A673 (cell line): ENCODE data around the gene CFAP221. TPM values are rescaled to one million over a fixed set of nuclear protein-coding genes. Genes with fewer than 3 reads are reported as not detected.

Experiments
- BruUV-seq: library from RNA; stranded (reverse); fragments of 400-500 nt; replicated peaks from 2 replicates; lab custom pipeline; 2021; lab: Mats Ljungman, UMichigan
- CTCF ChIA-PET: fragments of 300-600 bp; sonication (Branson Sonifier 250); formaldehyde crosslinking; loops from one replicate; lab custom pipeline; 2022; ENCODE audit warnings: antibody characterized with exemption; lab: Charles Lee
- POLR2A ChIA-PET: fragments of 300-600 bp; sonication (Branson Sonifier 250); formaldehyde crosslinking; loops from one replicate; lab custom pipeline; 2022; ENCODE audit warnings: antibody characterized with exemption; ENCODE audit not compliant: low non-redundant PET; lab: Charles Lee
- DNase-seq: peaks from one replicate; pipeline ENCODE4 v3.0.0-alpha.2; 2015; ENCODE audit warnings: low spot score
- H3K27ac ChIP-seq: fragments of 200-600 bp; sonication (generic); 2 replicates; pipeline ENCODE4 v1.5.1; 2016; ENCODE audit warnings: mixed run types, low read depth, mild to moderate bottlenecking, mixed read lengths, antibody characterized with exemption, low read length; ENCODE audit not compliant: poor library complexity, severe bottlenecking
- H3K27me3 ChIP-seq: fragments of 200-600 bp; sonication (generic); replicated peaks from 2 replicates; pipeline ENCODE4 v1.6.1; 2017; ENCODE audit warnings: mixed run types, low read depth, mild to moderate bottlenecking, mixed read lengths, antibody characterized with exemption, low read length; ENCODE audit not compliant: insufficient read depth, poor library complexity
- H3K36me3 ChIP-seq: fragments of 200-600 bp; sonication (generic); 2 replicates; pipeline ENCODE4 v1.6.1; 2016; ENCODE audit warnings: mixed run types, mild to moderate bottlenecking, mixed read lengths, antibody characterized with exemption, low read length; ENCODE audit not compliant: insufficient read depth, poor library complexity, severe bottlenecking
- H3K4me1 ChIP-seq: fragments of 200-600 bp; sonication (generic); 2 replicates; pipeline ENCODE4 v1.6.1; 2017; ENCODE audit warnings: mixed run types, mild to moderate bottlenecking, mixed read lengths, antibody characterized with exemption, low read length; ENCODE audit not compliant: insufficient read depth, poor library complexity, severe bottlenecking
- H3K4me3 ChIP-seq: fragments of 200-600 bp; sonication (generic); 2 replicates; pipeline ENCODE4 v1.5.1; 2016; ENCODE audit warnings: low read depth, mixed run types, mild to moderate bottlenecking, mixed read lengths, low read length; ENCODE audit not compliant: poor library complexity, severe bottlenecking
- H3K9me3 ChIP-seq: fragments of 200-600 bp; sonication (generic); 2 replicates; pipeline ENCODE4 v1.6.1; 2016; ENCODE audit warnings: mixed run types, low read depth, mild to moderate bottlenecking, mixed read lengths, antibody characterized with exemption, low read length; ENCODE audit not compliant: poor library complexity, severe bottlenecking
- CTCF ChIP-seq: fragments of 300-800, 200-600 bp; sonication (generic); conservative IDR thresholded peaks from 2 replicates; pipeline ENCODE4 v1.5.1; 2017; ENCODE audit warnings: low read depth, mild to moderate bottlenecking, antibody characterized with exemption, low read length, moderate library complexity, mixed read lengths
- EZH2 ChIP-seq: fragments of 200-600 bp; sonication (generic); IDR thresholded peaks from 2 replicates; pipeline ENCODE4 v1.6.1; 2017; ENCODE audit warnings: borderline replicate concordance, low read depth, mild to moderate bottlenecking, mixed read lengths, antibody characterized with exemption, low read length; ENCODE audit not compliant: poor library complexity, severe bottlenecking
- intact Hi-C: fragments of 100-400 bp; cut with micrococcal nuclease; formaldehyde crosslinking; loops from one replicate; pipeline ENCODE4 v1.10.0; 2022; ENCODE audit not compliant: unreplicated experiment
- total RNA-seq: library from RNA; stranded (reverse); gene quantifications from 2 replicates; pipeline ENCODE4 v1.2.3, GENCODE V29; 2021

The CFAP221 gene
- total RNA-seq, 1 experiment from 2014 or later: 1.5 TPM

- TF ChIP-seq CTCF: peak; percentile 95
- TF ChIP-seq EZH2: no peak
- no TSS peak for BruUV-seq
- peaks cover 5% of the 10 kb centered on the region for H3K4me1 ChIP-seq
- H3K9me3 ChIP-seq: no peaks in the 10 kb centered on the region
- intact Hi-C loops: loop anchor here (1.0 to 5.0 kb wide), 5 partner anchors 119 to 610 kb away; partner anchors contain the start of gene EPB41L5
- DNase-seq: peak; percentile 74
- ChIA-PET POLR2A (no interaction called here), CTCF (interaction anchor here (0.5 to 1.1 kb wide), 10 partner anchors 13 to 979 kb away, joined by 3 to 13 read pairs (median 4); partner anchors contain the start of gene TMEM177)
- no peaks in the 10 kb centered on the region for H3K36me3 ChIP-seq
- H3K4me3 ChIP-seq: no peak overlapping the region
- H3K27ac ChIP-seq: no peak overlapping the region
- no peaks in the 10 kb centered on the region for H3K27me3 ChIP-seq
Observed at GRCh38 chr2:119702918-119703401, 158.7 kb downstream of the CFAP221 start.

DNA sequence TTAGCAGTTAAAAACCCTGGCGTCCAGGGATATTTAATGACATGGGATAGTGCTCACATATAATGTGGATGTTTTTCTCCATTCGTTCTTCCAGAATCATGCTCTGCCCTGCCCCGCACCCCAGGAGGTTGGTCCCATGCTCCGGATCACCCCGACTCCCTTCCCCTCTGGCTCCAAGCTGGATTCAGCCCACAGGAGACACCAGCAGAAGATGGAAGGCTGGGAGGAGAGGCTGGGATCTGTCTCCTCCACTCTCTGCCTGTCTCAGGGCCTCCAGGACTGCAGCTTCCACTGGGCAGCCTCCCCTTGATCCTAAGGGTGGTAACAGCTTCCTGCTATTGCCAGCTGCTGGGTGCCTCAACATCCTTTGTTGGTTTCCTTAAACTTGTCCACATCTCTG, 159.3 kb downstream of the CFAP221 start:
- intact Hi-C loops: loop anchor here (1.0 to 5.0 kb wide), 5 partner anchors 119 to 609 kb away; partner anchors contain the start of gene EPB41L5
- Histone ChIP-seq H3K9me3 (no peaks in the 10 kb centered on the region), H3K36me3 (no peaks in the 10 kb centered on the region), H3K4me1 (peaks cover 5% of the 10 kb centered on the region), H3K27me3 (no peaks in the 10 kb centered on the region), H3K27ac (no peak overlapping the region), H3K4me3 (no peak overlapping the region)
- no TSS peak for BruUV-seq
- ChIA-PET POLR2A (no interaction called here), CTCF (interaction anchor here (0.5 to 1.1 kb wide), 9 partner anchors 13 to 978 kb away, joined by 3 to 13 read pairs (median 4); partner anchors contain the start of gene TMEM177)
- DNase-seq: no peak
- TF ChIP-seq CTCF: no peak
- TF ChIP-seq EZH2: no peak

DNA sequence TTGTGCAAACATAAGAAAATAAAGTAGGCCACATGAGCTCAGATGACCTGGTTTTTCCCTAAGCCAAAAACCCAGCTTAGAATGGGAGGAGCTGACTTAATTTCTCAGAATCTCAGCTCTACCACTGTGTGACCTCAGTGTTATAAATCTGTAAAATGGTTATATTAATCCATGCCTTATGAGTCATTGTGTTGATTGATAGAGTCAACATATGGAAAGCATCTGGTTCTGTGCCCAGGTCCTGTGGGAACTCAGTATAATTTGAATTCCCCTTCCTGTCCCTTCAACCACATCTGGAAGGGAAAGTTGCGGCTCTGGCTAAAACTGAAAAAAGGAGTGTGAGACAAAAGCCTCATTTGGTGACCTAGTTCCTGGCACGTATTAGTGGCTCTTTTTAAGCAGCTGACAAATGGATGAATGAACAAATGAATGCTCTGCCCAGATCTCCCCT, 160.4 kb downstream of the CFAP221 start:
- H3K4me3 ChIP-seq: no peak overlapping the region
- no TSS peak for BruUV-seq
- CTCF ChIA-PET: no interaction called here
- intact Hi-C loops: loop anchor here (5.0 kb wide), 3 partner anchors 118 to 403 kb away; partner anchors contain the start of gene EPB41L5
- no peaks in the 10 kb centered on the region for H3K9me3 ChIP-seq
- no peaks in the 10 kb centered on the region for H3K36me3 ChIP-seq
- TF ChIP-seq CTCF: no peak
- DNase-seq: no peak
- no peak overlapping the region for H3K27ac ChIP-seq
- POLR2A ChIA-PET: no interaction called here
- no peaks in the 10 kb centered on the region for H3K27me3 ChIP-seq
- no peaks in the 10 kb centered on the region for H3K4me1 ChIP-seq
